ENCODE data around the gene RSRC1. TPM values are rescaled to one million over a fixed set of nuclear protein-coding genes. Genes with fewer than 3 reads are reported as not detected.

The RSRC1 gene
- total RNA-seq, 2 experiments from 2014 or later, result 76.3 to 78.1 TPM

- POLR2A ChIA-PET, result no interaction called here
- no peak for DNase-seq (ENCODE audit: low spot score)
- intact Hi-C loops (cut with micrococcal nuclease; ENCODE audit: unreplicated experiment), result no loop called here
Measured at GRCh38 chr3:158347966-158348365, 238.1 kb downstream of the RSRC1 start.

GRCh38 chr3:158350971-158351370, 241.1 kb downstream of the RSRC1 start:
- H3K4me1 ChIP-seq (ENCODE audit: insufficient read depth, low read length, poor library complexity, severe bottlenecking), result peaks cover 55% of the 10 kb centered on the region
- TF ChIP-seq CTCF (conservative IDR thresholded peaks at IDR 0.05; ENCODE audit: low read length) (no peak), EZH2phosphoT487 (IDR thresholded peaks at IDR 0.05; ENCODE audit: borderline replicate concordance, low read depth, low read length) (no peak)
- H3K36me3 ChIP-seq (ENCODE audit: insufficient read depth, low read length), result peaks cover 5% of the 10 kb centered on the region
- H2AFZ ChIP-seq (ENCODE audit: low read length), result peak overlapping the region; percentile 34; the same call in 1 of the 2 replicates
- intact Hi-C loops (cut with micrococcal nuclease; ENCODE audit: unreplicated experiment), result no loop called here
- peak overlapping the region; percentile 57 for H3K4me2 ChIP-seq (ENCODE audit: low read length)
- H3K27ac ChIP-seq (ENCODE audit: low read depth, low read length, poor library complexity, severe bottlenecking), result peak overlapping the region; percentile 72
- ChIA-PET POLR2A (interaction anchor here (0.6 to 1.3 kb wide), 5 partner anchors 9 to 38 kb away, joined by 3 to 4 read pairs (median 3); no protein-coding TSS in a partner anchor), CTCF (ENCODE audit: unreplicated experiment) (no interaction called here)
- H3K9me2 ChIP-seq (ENCODE audit: insufficient read depth, low read length), result no peaks in the 10 kb centered on the region
- H4K20me1 ChIP-seq (ENCODE audit: insufficient read depth, low read length), result no peaks in the 10 kb centered on the region
- peak; percentile 56 for DNase-seq (ENCODE audit: low spot score)
- peaks cover 13% of the 10 kb centered on the region; the same call in 1 of the 2 replicates for H3K9me3 ChIP-seq (ENCODE audit: low read length)
- H3K79me2 ChIP-seq (ENCODE audit: insufficient read depth, low read depth, low read length), result no peaks in the 10 kb centered on the region
- BruUV-seq (replicated peaks), result no TSS peak
- peak overlapping the region; percentile 6 for H3K4me3 ChIP-seq (ENCODE audit: low read depth, low read length, poor library complexity, severe bottlenecking)

More at GRCh38 chr3:158347966-158348365, 238.1 kb downstream of the RSRC1 start:
- H3K9me2 ChIP-seq (ENCODE audit: insufficient read depth, low read length), result no peaks in the 10 kb centered on the region; the same call in 1 of the 2 replicates
- no peak overlapping the region for H2AFZ ChIP-seq (ENCODE audit: low read length)
- no peaks in the 10 kb centered on the region for H3K79me2 ChIP-seq (ENCODE audit: insufficient read depth, low read depth, low read length)
- H3K36me3 ChIP-seq (ENCODE audit: insufficient read depth, low read length), result no peaks in the 10 kb centered on the region; the same call in none of the 2 replicates
- H3K4me1 ChIP-seq (ENCODE audit: insufficient read depth, low read length, poor library complexity, severe bottlenecking), result peaks cover 27% of the 10 kb centered on the region
- CTCF ChIA-PET (ENCODE audit: unreplicated experiment), result no interaction called here
- no peak overlapping the region for H3K4me2 ChIP-seq (ENCODE audit: low read length)
- no peaks in the 10 kb centered on the region for H4K20me1 ChIP-seq (ENCODE audit: insufficient read depth, low read length)
- no peak overlapping the region for H3K27ac ChIP-seq (ENCODE audit: low read depth, low read length, poor library complexity, severe bottlenecking)
- H3K9me3 ChIP-seq (ENCODE audit: low read length), result 0 out of 2 replicates have a peak, but pooled peaks cover 4% of the 10 kb centered on the region
- H3K4me3 ChIP-seq (ENCODE audit: low read depth, low read length, poor library complexity, severe bottlenecking), result no peak overlapping the region
- TF ChIP-seq CTCF (conservative IDR thresholded peaks at IDR 0.05; ENCODE audit: low read length), result no peak
- no peak for TF ChIP-seq EZH2phosphoT487 (IDR thresholded peaks at IDR 0.05; ENCODE audit: borderline replicate concordance, low read depth, low read length)
- BruUV-seq (replicated peaks), result no TSS peak

- H3K36me3 ChIP-seq (ENCODE audit: insufficient read depth, low read length), result peaks cover 12% of the 10 kb centered on the region
- H3K27ac ChIP-seq (ENCODE audit: low read depth, low read length, poor library complexity, severe bottlenecking), result peak overlapping the region; percentile 49
- intact Hi-C loops (cut with micrococcal nuclease; ENCODE audit: unreplicated experiment), result no loop called here
- peak overlapping the region; percentile 42; the same call in 1 of the 2 replicates for H3K4me2 ChIP-seq (ENCODE audit: low read length)
- no peaks in the 10 kb centered on the region for H4K20me1 ChIP-seq (ENCODE audit: insufficient read depth, low read length)
- H3K4me3 ChIP-seq (ENCODE audit: low read depth, low read length, poor library complexity, severe bottlenecking), result no peak overlapping the region
- H3K9me3 ChIP-seq (ENCODE audit: low read length), result peaks cover 14% of the 10 kb centered on the region; the same call in 1 of the 2 replicates
- H3K4me1 ChIP-seq (ENCODE audit: insufficient read depth, low read length, poor library complexity, severe bottlenecking), result peaks cover 70% of the 10 kb centered on the region
- peak overlapping the region; percentile 20; the same call in 1 of the 2 replicates for H2AFZ ChIP-seq (ENCODE audit: low read length)
- CTCF ChIA-PET (ENCODE audit: unreplicated experiment), result no interaction called here
- BruUV-seq (replicated peaks), result no TSS peak
- no peak for TF ChIP-seq CTCF (conservative IDR thresholded peaks at IDR 0.05; ENCODE audit: low read length)
- TF ChIP-seq EZH2phosphoT487 (IDR thresholded peaks at IDR 0.05; ENCODE audit: borderline replicate concordance, low read depth, low read length), result no peak
- H3K79me2 ChIP-seq (ENCODE audit: insufficient read depth, low read depth, low read length), result no peaks in the 10 kb centered on the region; the same call in 1 of the 2 replicates
- POLR2A ChIA-PET, result interaction anchor here (0.9 to 2.5 kb wide), 3 partner anchors 11 to 50 kb away, joined by 3 to 12 read pairs (median 3); no protein-coding TSS in a partner anchor
- no peaks in the 10 kb centered on the region for H3K9me2 ChIP-seq (ENCODE audit: insufficient read depth, low read length)
- peak; percentile 59 for DNase-seq (ENCODE audit: low spot score)
Measured at GRCh38 chr3:158352551-158352950, 242.7 kb downstream of the RSRC1 start.
